SU-DHL-6 (cell line): Measurements from ENCODE around the gene KRT36.

Experiments
- H2AFZ ChIP-seq: fragments of 200-600 bp; sonication (generic); 2 replicates; pipeline ENCODE4 v1.6.1; 2014; ENCODE audit warnings: low read depth, mild to moderate bottlenecking, moderate library complexity, mixed read lengths, antibody characterized with exemption, low read length; ENCODE audit not compliant: severe bottlenecking
- H3F3A ChIP-seq: fragments of 200-600 bp; shearing (Covaris generic); 2 replicates; pipeline ENCODE4 v1.6.0; 2016; ENCODE audit warnings: antibody characterized with exemption, mild to moderate bottlenecking; ENCODE audit not compliant: insufficient read depth
- H3K27ac ChIP-seq: fragments of 200-600 bp; sonication (generic); 2 replicates; pipeline ENCODE4 v1.5.1; 2016; ENCODE audit warnings: low read depth, mild to moderate bottlenecking, low read length, moderate library complexity, mixed read lengths
- H3K27me3 ChIP-seq: fragments of 200-600 bp; sonication (generic), shearing (Covaris generic); 2 replicates; pipeline ENCODE4 v1.6.0; 2014; ENCODE audit warnings: mild to moderate bottlenecking, low read length
- H3K36me3 ChIP-seq: fragments of 200-600 bp; sonication (generic); 2 replicates; pipeline ENCODE4 v1.6.1; 2014; ENCODE audit warnings: mild to moderate bottlenecking, low read length, mixed read lengths
- H3K4me2 ChIP-seq: fragments of 300-600, 200-600 bp; shearing (Covaris generic), sonication (generic); 2 replicates; pipeline ENCODE4 v1.6.0; 2014; ENCODE audit warnings: low read length, low read depth, mild to moderate bottlenecking; ENCODE audit not compliant: poor library complexity, severe bottlenecking
- H3K4me3 ChIP-seq: fragments of 200-600 bp; sonication (generic); 2 replicates; pipeline ENCODE4 v1.5.1; 2014; ENCODE audit warnings: antibody characterized with exemption, low read length, mild to moderate bottlenecking, mixed read lengths; ENCODE audit not compliant: insufficient read depth, poor library complexity, severe bottlenecking
- H3K79me2 ChIP-seq: fragments of 200-600 bp; sonication (generic); 2 replicates; pipeline ENCODE4 v1.6.1; 2014; ENCODE audit warnings: mild to moderate bottlenecking, low read length, moderate library complexity; ENCODE audit not compliant: insufficient read depth
- H3K9ac ChIP-seq: fragments of 200-600 bp; sonication (generic); 2 replicates; pipeline ENCODE4 v1.7.0; 2014; ENCODE audit warnings: mild to moderate bottlenecking, low read length
- H3K9me2 ChIP-seq: fragments of 200-600 bp; sonication (generic); replicated peaks from 2 replicates; pipeline ENCODE4 v1.6.1; 2014; ENCODE audit warnings: low read length; ENCODE audit not compliant: insufficient read depth
- H3K9me3 ChIP-seq: fragments of 200-600 bp; sonication (generic); 2 replicates; pipeline ENCODE4 v1.6.1; 2014; ENCODE audit warnings: low read length, mixed read lengths; ENCODE audit not compliant: insufficient read depth
- H4K20me1 ChIP-seq: fragments of 200-600 bp; sonication (generic); 2 replicates; pipeline ENCODE4 v1.6.1; 2014; ENCODE audit warnings: low read depth, mild to moderate bottlenecking, antibody characterized with exemption, low read length, moderate library complexity, mixed read lengths
- CTCF ChIP-seq: fragments of 200-600 bp; sonication (generic); IDR thresholded peaks from one replicate; pipeline ENCODE4 v1.5.1; 2017; ENCODE audit warnings: antibody characterized with exemption, mild to moderate bottlenecking, low read length, moderate library complexity; ENCODE audit not compliant: insufficient read depth, poor library complexity, severe bottlenecking
- EZH2phosphoT487 ChIP-seq: fragments of 200-600 bp; sonication (generic), shearing (Covaris generic); conservative IDR thresholded peaks from 2 replicates; pipeline ENCODE4 v1.6.1; 2018; ENCODE audit warnings: mild to moderate bottlenecking, antibody characterized with exemption, low read length, moderate library complexity, mixed read lengths

KRT36 gene

GRCh38 chr17:41480581-41480980 is 9.1 kb downstream of the KRT36 start:
- Histone ChIP-seq H3K79me2 (no peaks in the 10 kb centered on the region), H3K4me2 (no peak overlapping the region), H3K4me3 (no peak overlapping the region), H3K27me3 (no peaks in the 10 kb centered on the region), H3K9me2 (no peaks in the 10 kb centered on the region), H3K36me3 (no peaks in the 10 kb centered on the region), H2AFZ (no peak overlapping the region), H3K9me3 (no peaks in the 10 kb centered on the region), H3F3A (no peaks in the 10 kb centered on the region), H3K27ac (no peak overlapping the region), H4K20me1 (no peaks in the 10 kb centered on the region), H3K9ac (no peak overlapping the region)
- no peak for TF ChIP-seq CTCF
- no peak for TF ChIP-seq EZH2phosphoT487

DNA sequence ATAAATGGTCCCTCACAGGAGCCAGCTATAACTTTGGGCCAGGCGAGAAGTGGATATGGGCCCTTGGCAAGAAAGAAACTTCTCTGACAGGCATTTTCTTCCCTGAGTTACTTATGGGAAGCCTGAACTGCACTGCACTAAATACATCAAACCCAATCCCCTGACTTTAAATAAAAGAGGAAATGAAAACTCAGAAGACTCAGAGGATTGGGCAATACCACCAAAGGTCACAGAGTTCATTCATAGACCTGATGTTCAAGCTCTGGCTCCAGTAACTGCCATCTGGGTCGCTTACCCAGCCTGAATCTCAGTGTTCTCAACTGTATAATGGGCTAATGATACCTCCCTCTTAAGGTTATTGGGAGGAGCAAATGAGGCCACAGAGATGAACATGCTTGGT is 9.6 kb downstream of the KRT36 start:
- Histone ChIP-seq H3F3A (no peaks in the 10 kb centered on the region), H3K9me2 (no peaks in the 10 kb centered on the region), H3K27ac (no peak overlapping the region), H4K20me1 (no peaks in the 10 kb centered on the region), H3K9ac (no peak overlapping the region), H2AFZ (no peak overlapping the region), H3K4me3 (no peak overlapping the region), H3K27me3 (no peaks in the 10 kb centered on the region), H3K79me2 (no peaks in the 10 kb centered on the region), H3K4me2 (no peak overlapping the region), H3K36me3 (no peaks in the 10 kb centered on the region), H3K9me3 (no peaks in the 10 kb centered on the region)
- TF ChIP-seq EZH2phosphoT487: no peak
- TF ChIP-seq CTCF: no peak

DNA sequence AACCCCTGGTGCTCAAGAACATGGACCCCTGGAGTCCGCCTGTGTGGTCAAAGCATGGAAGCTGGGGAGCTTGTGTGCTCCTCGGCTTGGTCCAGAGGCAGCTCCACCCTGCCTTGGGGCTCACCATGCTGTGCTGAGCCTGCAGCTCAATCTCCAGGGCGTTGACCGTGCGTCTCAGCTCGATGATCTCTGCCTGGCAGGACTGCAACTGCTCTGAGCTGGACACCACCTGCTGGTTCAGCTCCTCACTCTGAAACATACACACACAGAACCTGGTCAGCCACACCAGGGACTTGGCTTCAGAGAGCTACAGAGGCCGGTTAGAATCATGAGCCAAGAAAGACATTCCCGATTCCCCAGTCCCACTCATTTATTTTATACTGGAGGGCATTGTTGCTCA is 11.5 kb downstream of the KRT36 start:
- no peak overlapping the region for H3K4me3 ChIP-seq

More for the DNA sequence above, 11.5 kb downstream of the KRT36 start:
- Histone ChIP-seq H3K4me2 (no peak overlapping the region), H3K9ac (no peak overlapping the region), H3F3A (no peaks in the 10 kb centered on the region), H3K36me3 (no peaks in the 10 kb centered on the region), H3K27ac (no peak overlapping the region), H3K9me3 (no peaks in the 10 kb centered on the region), H3K79me2 (no peaks in the 10 kb centered on the region), H3K9me2 (no peaks in the 10 kb centered on the region), H3K27me3 (no peaks in the 10 kb centered on the region), H2AFZ (no peak overlapping the region), H4K20me1 (no peaks in the 10 kb centered on the region)
- TF ChIP-seq EZH2phosphoT487 (no peak), CTCF (no peak)
